ENCODE results near the gene DNAJC15. TPM values are rescaled to one million over a fixed set of nuclear protein-coding genes. Genes with fewer than 3 reads are reported as not detected.
"Not testable (repeated sequence)": the region's sequence is repeated elsewhere in the genome, so short reads cannot be mapped to it uniquely, and the experiment has no call there.

Gene DNAJC15
- total RNA-seq, 1 donor from 2014 or later = 17.0 TPM

DNA sequence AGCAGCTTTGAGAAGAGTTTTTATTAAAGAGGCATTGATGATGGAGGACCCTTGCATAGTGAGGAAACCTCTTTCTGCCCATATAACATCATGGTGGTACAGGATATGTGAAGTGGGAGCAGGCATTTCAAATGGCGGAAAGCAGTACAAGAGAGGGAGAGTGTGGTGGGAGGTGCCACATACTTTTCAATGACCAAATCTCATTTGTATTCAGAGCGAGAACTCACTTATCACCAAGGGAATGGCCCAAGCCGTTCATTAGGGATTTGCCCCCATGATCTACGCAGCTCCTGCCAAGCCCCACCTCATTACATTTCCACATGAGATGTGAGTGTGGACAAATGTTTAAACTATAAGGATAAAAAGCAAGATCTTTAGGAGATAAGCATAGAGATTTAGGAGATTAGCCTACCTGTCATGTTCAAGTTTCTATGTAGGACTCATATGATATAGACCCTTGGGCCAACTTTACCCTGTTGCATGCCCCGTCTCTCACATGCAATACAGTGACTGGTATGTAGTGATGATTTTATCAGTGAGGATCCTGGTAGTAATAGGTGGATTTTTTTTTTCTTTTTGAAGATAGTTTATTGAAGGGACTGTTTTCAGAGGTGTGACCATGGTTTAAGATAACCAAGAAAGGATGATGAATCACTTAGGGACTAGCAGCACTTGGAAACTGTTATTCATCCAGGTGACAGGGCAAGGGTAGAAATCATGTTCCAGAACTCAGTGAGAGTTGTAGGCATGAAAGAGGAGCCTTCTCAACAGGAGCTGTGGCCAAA is 38.3 kb downstream of the DNAJC15 start:
- Histone ChIP-seq H3K27me3 (ENCODE audit: low read depth) (no peaks in the 10 kb centered on the region), H3K4me3 (no peak overlapping the region), H3K27ac (no peak overlapping the region), H3K4me1 (peaks cover 22% of the 10 kb centered on the region), H3K9me3 (no peaks in the 10 kb centered on the region), H3K36me3 (peaks cover 5% of the 10 kb centered on the region)
- intact Hi-C loops (cut with DNase I) = no loop called here
- ATAC-seq (no peak), DNase-seq (no peak)
- TF ChIP-seq, protein P1, sequence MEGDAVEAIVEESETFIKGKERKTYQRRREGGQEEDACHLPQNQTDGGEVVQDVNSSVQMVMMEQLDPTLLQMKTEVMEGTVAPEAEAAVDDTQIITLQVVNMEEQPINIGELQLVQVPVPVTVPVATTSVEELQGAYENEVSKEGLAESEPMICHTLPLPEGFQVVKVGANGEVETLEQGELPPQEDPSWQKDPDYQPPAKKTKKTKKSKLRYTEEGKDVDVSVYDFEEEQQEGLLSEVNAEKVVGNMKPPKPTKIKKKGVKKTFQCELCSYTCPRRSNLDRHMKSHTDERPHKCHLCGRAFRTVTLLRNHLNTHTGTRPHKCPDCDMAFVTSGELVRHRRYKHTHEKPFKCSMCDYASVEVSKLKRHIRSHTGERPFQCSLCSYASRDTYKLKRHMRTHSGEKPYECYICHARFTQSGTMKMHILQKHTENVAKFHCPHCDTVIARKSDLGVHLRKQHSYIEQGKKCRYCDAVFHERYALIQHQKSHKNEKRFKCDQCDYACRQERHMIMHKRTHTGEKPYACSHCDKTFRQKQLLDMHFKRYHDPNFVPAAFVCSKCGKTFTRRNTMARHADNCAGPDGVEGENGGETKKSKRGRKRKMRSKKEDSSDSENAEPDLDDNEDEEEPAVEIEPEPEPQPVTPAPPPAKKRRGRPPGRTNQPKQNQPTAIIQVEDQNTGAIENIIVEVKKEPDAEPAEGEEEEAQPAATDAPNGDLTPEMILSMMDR (IDR thresholded peaks at IDR 0.05) = no peak

DNA sequence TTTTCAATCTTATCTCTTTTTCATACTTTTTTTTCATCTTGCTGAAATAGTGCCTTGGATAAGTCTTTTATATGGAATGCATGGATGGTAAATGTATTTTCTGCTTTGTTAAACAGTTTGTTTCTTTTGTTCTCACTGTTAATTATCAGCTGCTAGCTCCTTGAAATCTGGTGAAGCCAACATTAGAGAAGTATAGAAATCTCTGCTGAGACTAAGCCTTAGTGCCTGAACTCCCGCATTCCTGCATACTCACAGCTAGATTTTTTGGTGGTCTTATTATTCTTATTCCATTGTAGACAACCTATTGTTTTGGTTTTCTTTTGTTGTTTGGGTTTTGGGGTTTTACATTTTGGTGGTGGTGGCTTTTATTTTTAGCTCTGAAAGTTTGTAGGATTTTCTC is 48.4 kb downstream of the DNAJC15 start:
- no peak for ATAC-seq
- no peak overlapping the region for H3K4me3 ChIP-seq
- no peaks in the 10 kb centered on the region for H3K27me3 ChIP-seq (ENCODE audit: low read depth)
- H3K4me1 ChIP-seq = peaks cover 7% of the 10 kb centered on the region
- H3K27ac ChIP-seq = no peak overlapping the region
- TF ChIP-seq, protein P1 (IDR thresholded peaks at IDR 0.05) = no peak
- DNase-seq = no peak
- H3K36me3 ChIP-seq = peaks cover 25% of the 10 kb centered on the region
- H3K9me3 ChIP-seq = no peaks in the 10 kb centered on the region
- intact Hi-C loops (cut with DNase I) = no loop called here

DNA sequence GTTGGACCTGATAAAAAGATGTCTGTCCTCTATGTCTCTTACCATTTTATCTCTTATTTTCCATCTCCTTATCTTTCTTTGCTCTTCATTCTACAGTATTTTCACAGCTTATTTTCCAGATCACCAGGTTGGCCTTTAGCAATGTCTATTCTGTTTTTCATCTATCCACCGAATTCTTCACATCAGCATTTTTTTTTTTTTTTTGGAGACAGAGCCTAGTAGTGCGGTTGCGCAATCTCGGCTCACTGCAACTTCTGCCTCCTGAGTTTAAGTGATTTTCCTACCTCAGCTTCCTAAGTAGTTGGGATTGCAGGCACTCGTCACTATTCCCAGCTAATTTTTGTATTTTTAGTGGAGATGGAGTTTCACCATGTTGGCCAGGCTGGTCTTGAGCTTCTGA is 49.0 kb downstream of the DNAJC15 start:
- Histone ChIP-seq H3K4me3 (no peak overlapping the region), H3K9me3 (no peaks in the 10 kb centered on the region), H3K27me3 (ENCODE audit: low read depth) (no peaks in the 10 kb centered on the region), H3K27ac (no peak overlapping the region), H3K4me1 (peaks cover 13% of the 10 kb centered on the region), H3K36me3 (peaks cover 24% of the 10 kb centered on the region)
- TF ChIP-seq, protein P1 (IDR thresholded peaks at IDR 0.05) = no peak
- DNase-seq (peak; percentile 72), ATAC-seq (no peak)
- intact Hi-C loops (cut with DNase I) = no loop called here

DNA sequence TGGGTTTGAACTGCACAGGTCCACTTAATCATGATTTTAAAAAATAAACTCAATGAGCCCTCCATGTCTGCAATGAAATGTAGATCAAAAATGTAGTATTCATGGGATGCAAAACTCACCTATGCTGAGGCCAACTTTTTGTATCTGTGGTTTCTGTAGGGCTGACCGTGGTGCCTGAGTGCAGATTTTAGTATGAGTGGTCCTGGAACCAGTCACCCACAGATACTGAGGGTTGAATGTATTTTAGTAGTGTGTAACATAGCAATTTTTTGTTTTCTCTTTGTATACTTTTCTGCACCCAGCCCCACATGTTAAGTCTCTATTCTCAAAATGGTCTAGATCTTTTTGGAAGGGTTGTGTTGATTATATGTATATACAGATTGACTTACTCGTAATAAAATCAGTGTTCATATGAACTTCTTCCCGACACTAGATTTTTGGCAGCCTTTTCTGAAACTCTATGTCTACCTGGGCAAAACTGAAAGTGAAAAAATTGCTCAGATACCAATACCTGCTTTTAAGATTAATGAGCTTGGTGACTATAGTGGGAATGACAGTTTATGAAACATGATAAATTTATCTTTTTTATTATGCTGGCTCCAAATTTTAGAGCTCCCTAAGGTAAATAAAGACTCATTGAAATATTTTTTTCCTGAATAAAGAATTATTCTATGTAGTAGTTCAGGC is 51.6 kb downstream of the DNAJC15 start:
- ATAC-seq = no peak
- TF ChIP-seq, protein P1 (IDR thresholded peaks at IDR 0.05) = no peak

DNA sequence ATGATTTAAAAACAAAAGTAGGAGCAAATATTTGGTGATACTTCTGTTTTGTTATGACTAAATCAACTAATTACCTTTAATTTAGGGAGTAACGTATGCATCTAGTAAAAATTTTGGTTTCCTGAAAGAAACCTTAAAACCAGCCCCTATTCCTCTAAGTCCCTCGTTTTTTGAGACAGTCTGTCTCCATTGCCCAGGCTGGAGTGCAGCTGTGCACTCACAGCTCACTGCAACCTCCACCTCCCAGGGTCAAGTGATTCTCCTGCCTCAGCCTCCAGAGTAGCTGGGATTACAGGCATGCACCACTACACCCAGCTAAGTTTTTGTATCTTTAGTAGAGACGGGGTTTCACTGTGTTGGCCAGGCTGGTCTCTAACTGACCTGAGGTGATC is 52.1 kb downstream of the DNAJC15 start:
- peaks cover 20% of the 10 kb centered on the region for H3K4me1 ChIP-seq
- H3K27me3 ChIP-seq (ENCODE audit: low read depth); DNase-seq; ATAC-seq; H3K4me3 ChIP-seq; H3K27ac ChIP-seq; H3K36me3 ChIP-seq; intact Hi-C loops (cut with DNase I); H3K9me3 ChIP-seq: not testable (repeated sequence)

More for the DNA sequence above, 51.6 kb downstream of the DNAJC15 start:
- no peaks in the 10 kb centered on the region for H3K9me3 ChIP-seq
- no peak for DNase-seq
- H3K4me3 ChIP-seq = no peak overlapping the region
- H3K36me3 ChIP-seq = peaks cover 5% of the 10 kb centered on the region
- H3K4me1 ChIP-seq = peaks cover 19% of the 10 kb centered on the region
- no peak overlapping the region for H3K27ac ChIP-seq
- intact Hi-C loops (cut with DNase I) = no loop called here
- no peaks in the 10 kb centered on the region for H3K27me3 ChIP-seq (ENCODE audit: low read depth)

DNA sequence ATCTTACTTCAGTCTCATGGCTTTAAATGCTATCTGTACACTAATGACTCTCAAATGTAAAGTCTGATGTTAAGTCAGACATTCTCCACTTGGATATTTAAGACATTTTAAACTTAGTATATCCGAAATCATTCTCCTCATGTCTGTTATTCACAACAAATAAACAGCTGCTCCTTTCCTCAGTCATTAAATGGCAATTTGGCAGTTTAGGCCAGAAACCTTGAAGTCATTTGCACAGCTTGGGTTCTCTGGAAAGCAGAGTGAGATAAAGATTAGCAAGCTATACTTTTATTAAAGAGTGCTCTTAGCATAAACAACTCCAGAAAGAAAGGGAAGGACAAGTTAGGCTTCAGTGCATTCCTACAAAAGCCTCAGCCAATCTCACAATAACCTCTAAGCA is 53.7 kb downstream of the DNAJC15 start:
- TF ChIP-seq, protein P1 (IDR thresholded peaks at IDR 0.05) = no peak
- ATAC-seq = no peak
- no peaks in the 10 kb centered on the region for H3K36me3 ChIP-seq
- no peaks in the 10 kb centered on the region for H3K9me3 ChIP-seq
- DNase-seq = no peak
- no peaks in the 10 kb centered on the region for H3K27me3 ChIP-seq (ENCODE audit: low read depth)
- intact Hi-C loops (cut with DNase I) = no loop called here
- no peak overlapping the region for H3K27ac ChIP-seq
- no peak overlapping the region for H3K4me3 ChIP-seq
- peaks cover 20% of the 10 kb centered on the region for H3K4me1 ChIP-seq
